Neural progenitor cell (in vitro differentiated cells): ENCODE results near the gene RAD51B. TPM values are rescaled to one million over a fixed set of nuclear protein-coding genes. Genes with fewer than 3 reads are reported as not detected.

ENCODE experiments used
- DNase-seq: peaks from one replicate; pipeline ENCODE4 v3.0.0-alpha.2; 2016; ENCODE audit warnings: low spot score
- H2AFZ ChIP-seq: fragments of 200-600 bp; sonication (generic); replicated peaks from 2 replicates; pipeline ENCODE4 v1.6.1; 2016; ENCODE audit warnings: antibody characterized with exemption
- H3F3A ChIP-seq: fragments of 200-600 bp; sonication (generic); 2 replicates; pipeline ENCODE4 v1.6.1; 2016; ENCODE audit warnings: antibody characterized with exemption, low read depth
- H3K27ac ChIP-seq: fragments of 200-600 bp; sonication (generic); 2 replicates; pipeline ENCODE4 v1.5.1; 2016; ENCODE audit warnings: mild to moderate bottlenecking
- H3K27me3 ChIP-seq: fragments of 200-600 bp; sonication (generic); 2 replicates; pipeline ENCODE4 v1.6.1; 2016; ENCODE audit warnings: mild to moderate bottlenecking, moderate library complexity
- H3K36me3 ChIP-seq: fragments of 200-600 bp; sonication (generic); 2 replicates; pipeline ENCODE4 v1.5.1; 2016
- H3K4me1 ChIP-seq: fragments of 200-600 bp; sonication (generic); 2 replicates; pipeline ENCODE4 v1.6.1; 2016; ENCODE audit warnings: mixed run types
- H3K4me2 ChIP-seq: fragments of 200-600 bp; sonication (generic); 2 replicates; pipeline ENCODE4 v1.6.1; 2016
- H3K4me3 ChIP-seq: fragments of 200-600 bp; sonication (generic); 2 replicates; pipeline ENCODE4 v1.5.1; 2016
- H3K79me2 ChIP-seq: fragments of 200-600 bp; sonication (generic); 2 replicates; pipeline ENCODE4 v1.6.1; 2016; ENCODE audit warnings: low read depth
- H3K9ac ChIP-seq: fragments of 200-600 bp; sonication (generic); 2 replicates; pipeline ENCODE4 v1.6.1; 2016
- H3K9me3 ChIP-seq: fragments of 200-600 bp; sonication (generic); 2 replicates; pipeline ENCODE4 v1.5.1; 2016; ENCODE audit warnings: low read depth
- H4K20me1 ChIP-seq: fragments of 200-600 bp; sonication (generic); 2 replicates; pipeline ENCODE4 v1.6.1; 2016; ENCODE audit warnings: low read depth
- H3K27ac Mint-ChIP-seq: 3 replicates; pipeline ENCODE4 v1.8.0; 2021; ENCODE audit warnings: mixed read lengths
- H3K27me3 Mint-ChIP-seq: 2 replicates; pipeline ENCODE4 v1.8.0; 2022; ENCODE audit warnings: low read depth, mild to moderate bottlenecking, inconsistent platforms, moderate library complexity, mixed read lengths; ENCODE audit not compliant: insufficient read depth
- H3K36me3 Mint-ChIP-seq: 3 replicates; pipeline ENCODE4 v1.8.0; 2021; ENCODE audit warnings: mixed read lengths
- H3K4me1 Mint-ChIP-seq: 3 replicates; pipeline ENCODE4 v1.8.0; 2021; ENCODE audit warnings: mixed read lengths
- H3K4me3 Mint-ChIP-seq: 3 replicates; pipeline ENCODE4 v1.8.0; 2021; ENCODE audit warnings: mild to moderate bottlenecking, moderate library complexity, mixed read lengths
- H3K9me3 Mint-ChIP-seq: 3 replicates; pipeline ENCODE4 v1.8.0; 2020; ENCODE audit warnings: mixed read lengths
- CTCF ChIP-seq: fragments of 200-600 bp; sonication (generic); IDR thresholded peaks from 2 replicates; pipeline ENCODE4 v1.5.1; 2017; ENCODE audit warnings: antibody characterized with exemption, mild to moderate bottlenecking
- EZH2 ChIP-seq: fragments of 200-600 bp; sonication (generic); IDR thresholded peaks from 2 replicates; pipeline ENCODE4 v1.6.1; 2017; ENCODE audit warnings: antibody characterized with exemption, mild to moderate bottlenecking, moderate library complexity
- EZH2phosphoT487 ChIP-seq: fragments of 200-600 bp; sonication (generic); IDR thresholded peaks from 2 replicates; pipeline ENCODE4 v1.6.1; 2017; ENCODE audit warnings: antibody characterized with exemption
- total RNA-seq: library from RNA; depleted of rRNA; stranded (reverse); fragments of >200 nt; gene quantifications from 2 replicates; pipeline ENCODE4 v1.2.3, GENCODE V29; 2015; ENCODE audit warnings: low replicate concordance

RAD51B gene
- total RNA-seq, 1 donor from 2014 or later: 50.5 TPM

GRCh38 chr14:68522510-68523325 is 703.1 kb downstream of the RAD51B start:
- no peak overlapping the region for H3K9ac ChIP-seq
- no peaks in the 10 kb centered on the region for H3K79me2 ChIP-seq
- H3K4me2 ChIP-seq: peak overlapping the region; percentile 39
- Mint-ChIP-seq H3K27me3 (no peaks in the 10 kb centered on the region), H3K27ac (peak overlapping the region; percentile 95), H3K4me3 (peak overlapping the region; percentile 0), H3K4me1 (peaks cover 75% of the 10 kb centered on the region), H3K9me3 (peaks cover 20% of the 10 kb centered on the region), H3K36me3 (peaks cover 11% of the 10 kb centered on the region)
- H3K27me3 ChIP-seq: no peaks in the 10 kb centered on the region
- H3K27ac ChIP-seq: peak overlapping the region; percentile 93
- H3F3A ChIP-seq: peaks cover 58% of the 10 kb centered on the region
- H4K20me1 ChIP-seq: no peaks in the 10 kb centered on the region
- no peak for TF ChIP-seq CTCF
- TF ChIP-seq EZH2phosphoT487: no peak
- TF ChIP-seq EZH2: no peak
- DNase-seq: peak; percentile 69
- H3K9me3 ChIP-seq: no peaks in the 10 kb centered on the region
- no peak overlapping the region for H2AFZ ChIP-seq
- H3K36me3 ChIP-seq: no peaks in the 10 kb centered on the region
- peak overlapping the region; percentile 6 for H3K4me3 ChIP-seq
- H3K4me1 ChIP-seq: peaks cover 70% of the 10 kb centered on the region

GRCh38 chr14:68523326-68523610 is 703.7 kb downstream of the RAD51B start:
- H2AFZ ChIP-seq: no peak overlapping the region
- H3K79me2 ChIP-seq: no peaks in the 10 kb centered on the region
- H3K27ac ChIP-seq: peak overlapping the region; percentile 93
- no peaks in the 10 kb centered on the region for H3K36me3 ChIP-seq
- peaks cover 69% of the 10 kb centered on the region for H3K4me1 ChIP-seq
- Mint-ChIP-seq H3K4me1 (peaks cover 71% of the 10 kb centered on the region), H3K4me3 (peak overlapping the region; percentile 0), H3K9me3 (peaks cover 25% of the 10 kb centered on the region), H3K36me3 (peaks cover 14% of the 10 kb centered on the region), H3K27me3 (no peaks in the 10 kb centered on the region), H3K27ac (peak overlapping the region; percentile 95)
- TF ChIP-seq EZH2phosphoT487: no peak
- no peak for TF ChIP-seq CTCF
- TF ChIP-seq EZH2: no peak
- no peak overlapping the region for H3K4me3 ChIP-seq
- no peaks in the 10 kb centered on the region for H4K20me1 ChIP-seq
- H3K9me3 ChIP-seq: no peaks in the 10 kb centered on the region
- no peak overlapping the region for H3K9ac ChIP-seq
- no peak for DNase-seq
- peak overlapping the region; percentile 39 for H3K4me2 ChIP-seq
- H3F3A ChIP-seq: peaks cover 53% of the 10 kb centered on the region
- no peaks in the 10 kb centered on the region for H3K27me3 ChIP-seq

GRCh38 chr14:68523989-68524725 is 704.6 kb downstream of the RAD51B start:
- Histone ChIP-seq H3K27me3 (no peaks in the 10 kb centered on the region), H2AFZ (no peak overlapping the region), H3K79me2 (no peaks in the 10 kb centered on the region), H4K20me1 (no peaks in the 10 kb centered on the region), H3K4me3 (no peak overlapping the region), H3K36me3 (no peaks in the 10 kb centered on the region), H3K9me3 (peaks cover under 1% of the 10 kb centered on the region), H3K4me1 (peaks cover 60% of the 10 kb centered on the region), H3F3A (peaks cover 45% of the 10 kb centered on the region), H3K9ac (no peak overlapping the region), H3K27ac (no peak overlapping the region), H3K4me2 (no peak overlapping the region)
- no peak for DNase-seq
- Mint-ChIP-seq H3K4me3 (no peak overlapping the region), H3K4me1 (peaks cover 62% of the 10 kb centered on the region), H3K27ac (peak overlapping the region; percentile 51), H3K27me3 (peaks cover 4% of the 10 kb centered on the region), H3K36me3 (peaks cover 14% of the 10 kb centered on the region), H3K9me3 (peaks cover 30% of the 10 kb centered on the region)
- no peak for TF ChIP-seq EZH2phosphoT487
